Measurements from ENCODE around the gene APOA1. TPM values are rescaled to one million over a fixed set of nuclear protein-coding genes. Genes with fewer than 3 reads are reported as not detected.
"Not testable (repeated sequence)": the region's sequence is repeated elsewhere in the genome, so short reads cannot be mapped to it uniquely, and the experiment has no call there.

Gene APOA1
- total RNA-seq, 4 donors from 2014 or later: 0.50 to 1.4 TPM; not detected in 2

DNA sequence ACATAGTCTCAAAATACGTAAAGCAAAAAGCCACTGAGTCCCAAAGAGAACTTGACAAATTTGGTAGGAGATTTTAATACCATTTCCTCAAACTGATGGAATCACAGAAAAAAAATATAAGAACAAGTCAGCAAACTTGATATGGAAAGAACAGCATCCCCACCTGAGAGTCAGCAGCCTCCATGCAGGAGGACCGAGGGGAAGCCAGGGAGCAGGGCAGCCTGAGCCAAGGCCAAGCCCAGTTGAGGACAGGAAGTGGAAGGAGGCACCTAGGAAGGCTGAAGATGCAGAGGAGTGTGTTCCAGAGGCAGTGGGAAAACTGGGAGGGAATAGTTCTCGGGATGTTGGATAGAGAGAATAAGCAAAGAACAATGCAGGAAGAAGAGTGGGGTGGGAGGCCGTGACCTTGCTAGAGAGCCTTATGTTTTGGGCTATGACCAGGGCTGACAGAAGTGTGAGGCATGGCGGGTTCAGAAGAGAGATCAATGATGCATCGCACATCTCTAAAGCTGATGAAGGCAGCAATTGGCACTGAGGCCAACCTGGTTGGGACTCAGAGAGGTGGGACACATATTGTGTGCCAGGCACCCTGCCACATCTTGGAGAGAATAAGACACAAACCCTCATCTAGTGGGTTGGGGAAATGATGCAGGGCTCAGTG lies 29.7 kb downstream of the APOA1 start:
- Histone ChIP-seq H3K27ac (replicated peaks in 1 of 4) (no peak overlapping the region), H3K4me1 (no peaks in the 10 kb centered on the region), H3K27me3 (no peaks in the 10 kb centered on the region), H3K36me3 (no peaks in the 10 kb centered on the region), H3K9me3 (no peaks in the 10 kb centered on the region), H3K4me3 (no peak overlapping the region)
- TF ChIP-seq POLR2AphosphoS5 (IDR thresholded peaks at IDR 0.05) (no peak), POLR2A (IDR thresholded peaks at IDR 0.05; ENCODE audit: low read depth) (no peak), EP300 (IDR thresholded peaks at IDR 0.05) (no peak)
- TF ChIP-seq, protein P1, sequence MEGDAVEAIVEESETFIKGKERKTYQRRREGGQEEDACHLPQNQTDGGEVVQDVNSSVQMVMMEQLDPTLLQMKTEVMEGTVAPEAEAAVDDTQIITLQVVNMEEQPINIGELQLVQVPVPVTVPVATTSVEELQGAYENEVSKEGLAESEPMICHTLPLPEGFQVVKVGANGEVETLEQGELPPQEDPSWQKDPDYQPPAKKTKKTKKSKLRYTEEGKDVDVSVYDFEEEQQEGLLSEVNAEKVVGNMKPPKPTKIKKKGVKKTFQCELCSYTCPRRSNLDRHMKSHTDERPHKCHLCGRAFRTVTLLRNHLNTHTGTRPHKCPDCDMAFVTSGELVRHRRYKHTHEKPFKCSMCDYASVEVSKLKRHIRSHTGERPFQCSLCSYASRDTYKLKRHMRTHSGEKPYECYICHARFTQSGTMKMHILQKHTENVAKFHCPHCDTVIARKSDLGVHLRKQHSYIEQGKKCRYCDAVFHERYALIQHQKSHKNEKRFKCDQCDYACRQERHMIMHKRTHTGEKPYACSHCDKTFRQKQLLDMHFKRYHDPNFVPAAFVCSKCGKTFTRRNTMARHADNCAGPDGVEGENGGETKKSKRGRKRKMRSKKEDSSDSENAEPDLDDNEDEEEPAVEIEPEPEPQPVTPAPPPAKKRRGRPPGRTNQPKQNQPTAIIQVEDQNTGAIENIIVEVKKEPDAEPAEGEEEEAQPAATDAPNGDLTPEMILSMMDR (IDR thresholded peaks at IDR 0.05): no peak
- intact Hi-C loops (cut with DNase I): no loop called here
- 95% methylated on average over 6 of the region's 6 CpGs for WGBS
- no peak for DNase-seq (ENCODE audit: extremely low spot score)

DNA sequence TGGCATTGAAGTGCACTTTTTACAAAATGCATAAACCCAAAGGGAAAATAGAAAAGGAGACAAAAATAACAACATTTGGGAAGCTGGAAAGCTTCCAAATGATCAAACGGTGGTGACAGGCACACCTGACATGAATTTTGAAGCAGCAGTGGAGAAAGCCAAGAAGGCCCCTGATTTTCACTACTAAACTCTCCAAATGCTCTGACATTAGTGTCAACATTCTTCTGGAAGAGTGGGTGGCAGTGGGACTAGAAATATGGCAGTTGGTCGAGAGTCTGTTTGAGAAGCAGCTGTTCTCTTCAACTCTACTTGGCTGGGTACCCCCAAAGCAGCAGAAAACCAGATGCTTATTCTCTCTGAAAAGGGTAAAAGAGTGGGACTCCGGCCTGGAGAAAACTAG lies 33.4 kb downstream of the APOA1 start:
- no peak for DNase-seq (ENCODE audit: extremely low spot score)
- 62% methylated on average over 3 of the region's 3 CpGs for WGBS
- no peak for TF ChIP-seq EP300 (IDR thresholded peaks at IDR 0.05)
- TF ChIP-seq POLR2AphosphoS5 (IDR thresholded peaks at IDR 0.05): no peak
- TF ChIP-seq, protein P1 (IDR thresholded peaks at IDR 0.05): no peak
- TF ChIP-seq POLR2A (IDR thresholded peaks at IDR 0.05; ENCODE audit: low read depth): no peak
- Histone ChIP-seq H3K36me3 (no peaks in the 10 kb centered on the region), H3K4me1 (no peaks in the 10 kb centered on the region), H3K4me3 (no peak overlapping the region), H3K9me3 (no peaks in the 10 kb centered on the region), H3K27ac (replicated peaks in 1 of 4) (no peak overlapping the region), H3K27me3 (no peaks in the 10 kb centered on the region)
- intact Hi-C loops (cut with DNase I): no loop called here

DNA sequence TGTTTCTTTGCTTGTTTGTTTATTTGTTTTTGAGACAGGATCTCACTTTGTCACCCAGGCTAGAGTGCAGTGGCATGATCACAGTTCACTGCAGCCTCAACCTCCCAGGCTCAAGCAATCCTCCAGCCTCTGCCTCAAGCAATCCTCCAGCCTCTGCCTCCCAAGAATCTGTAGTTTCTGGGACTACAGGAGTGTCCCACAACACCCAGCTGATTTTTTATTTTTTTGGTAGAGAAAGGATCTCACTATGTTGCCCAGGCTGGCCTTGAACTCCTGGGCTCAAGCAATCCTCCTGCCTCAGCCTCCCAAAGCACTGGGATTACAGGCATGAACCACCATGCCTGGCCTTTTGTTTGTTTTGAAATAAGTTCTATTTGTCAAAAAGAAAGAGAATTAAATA lies 35.8 kb downstream of the APOA1 start:
- H3K27ac ChIP-seq (replicated peaks in 1 of 4); DNase-seq (ENCODE audit: extremely low spot score); H3K27me3 ChIP-seq; H3K4me1 ChIP-seq; intact Hi-C loops (cut with DNase I); H3K4me3 ChIP-seq; H3K36me3 ChIP-seq; H3K9me3 ChIP-seq: not testable (repeated sequence)

DNA sequence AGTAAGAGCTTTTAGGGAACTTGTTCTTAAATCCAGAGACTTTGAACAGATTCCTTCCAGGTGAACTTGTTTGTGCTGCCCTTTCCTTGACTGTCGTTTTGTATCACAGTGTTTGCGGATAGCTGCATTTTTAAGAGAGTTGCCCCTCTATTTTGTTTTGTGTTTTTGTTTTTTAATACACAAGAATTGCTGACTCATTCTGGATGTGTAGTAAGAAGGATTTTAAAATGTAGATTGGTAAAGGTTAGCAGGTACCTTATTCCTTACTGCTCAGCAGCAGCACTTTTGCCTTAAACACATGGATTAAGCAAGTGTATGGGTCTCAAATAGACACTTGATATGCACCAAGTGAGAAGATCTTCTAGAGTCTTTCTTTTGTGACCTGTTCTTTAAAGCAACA lies 36.8 kb downstream of the APOA1 start:
- intact Hi-C loops (cut with DNase I): no loop called here
- Histone ChIP-seq H3K4me1 (no peaks in the 10 kb centered on the region), H3K27me3 (no peaks in the 10 kb centered on the region), H3K36me3 (no peaks in the 10 kb centered on the region), H3K27ac (replicated peaks in 1 of 4) (no peak overlapping the region), H3K4me3 (no peak overlapping the region), H3K9me3 (no peaks in the 10 kb centered on the region)
- TF ChIP-seq EP300 (IDR thresholded peaks at IDR 0.05): no peak
- TF ChIP-seq POLR2AphosphoS5 (IDR thresholded peaks at IDR 0.05): no peak
- TF ChIP-seq POLR2A (IDR thresholded peaks at IDR 0.05; ENCODE audit: low read depth): no peak
- TF ChIP-seq, protein P1 (IDR thresholded peaks at IDR 0.05): no peak
- no peak for DNase-seq (ENCODE audit: extremely low spot score)
- WGBS: 100% methylated on average over 2 of the region's 2 CpGs

DNA sequence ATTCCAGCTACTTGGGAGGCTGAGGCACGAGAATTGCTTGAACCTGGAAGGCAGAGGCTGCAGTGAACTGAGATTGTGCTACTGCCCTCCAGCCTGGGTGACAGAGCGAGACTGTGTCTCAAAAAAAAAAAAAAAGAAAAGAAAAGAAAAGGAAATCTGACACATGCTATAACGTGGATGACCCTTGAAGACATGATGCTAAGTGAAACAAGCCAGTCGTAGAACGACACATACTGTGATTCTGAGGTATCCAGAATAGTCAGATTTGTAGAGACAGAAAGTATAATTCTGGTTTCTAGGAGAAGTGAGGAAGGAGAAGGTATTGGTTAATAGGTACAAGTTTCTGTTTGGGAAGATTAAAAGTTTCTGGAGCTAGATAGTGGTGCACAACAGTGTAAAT lies 39.1 kb downstream of the APOA1 start:
- Histone ChIP-seq H3K4me1 (no peaks in the 10 kb centered on the region), H3K27ac (replicated peaks in 1 of 4) (no peak overlapping the region), H3K4me3 (no peak overlapping the region), H3K36me3 (no peaks in the 10 kb centered on the region), H3K9me3 (no peaks in the 10 kb centered on the region), H3K27me3 (no peaks in the 10 kb centered on the region)
- intact Hi-C loops (cut with DNase I): no loop called here
- DNase-seq (ENCODE audit: extremely low spot score): no peak
- TF ChIP-seq EP300 (IDR thresholded peaks at IDR 0.05) (no peak), POLR2A (IDR thresholded peaks at IDR 0.05; ENCODE audit: low read depth) (no peak), POLR2AphosphoS5 (IDR thresholded peaks at IDR 0.05) (no peak)
- TF ChIP-seq, protein P1 (IDR thresholded peaks at IDR 0.05): no peak
- WGBS: 86% methylated on average over 5 of the region's 5 CpGs

All from esophagus muscularis mucosa (tissue), 4 donors.